Thyroid gland (tissue), 4 donors: ENCODE measurements around the gene NOL12. TPM values are rescaled to one million over a fixed set of nuclear protein-coding genes. Genes with fewer than 3 reads are reported as not detected.
"Not testable (repeated sequence)": the region's sequence is repeated elsewhere in the genome, so short reads cannot be mapped to it uniquely, and the experiment has no call there.

Source experiments
- DNase-seq, 2 donors: peaks; one replicate each; pipeline ENCODE4 v3.0.0-alpha.2; 2019
- H3K27ac ChIP-seq, 3 donors: fragments of 200-600 bp; sonication (generic); 1 replicate in 2 of 3; 2 replicates in 1 of 3; pipeline ENCODE4 v1.5.1; 2016 to 2019; ENCODE audit warnings: mild to moderate bottlenecking in 1 of 3, moderate library complexity in 1 of 3
- H3K27me3 ChIP-seq: fragments of 200-600 bp; sonication (generic); one replicate; pipeline ENCODE4 v1.5.1; 2019
- H3K36me3 ChIP-seq, 2 donors: fragments of 200-600 bp; sonication (generic); one replicate each; pipeline ENCODE4 v1.5.1; 2016 to 2019
- H3K4me1 ChIP-seq, 2 donors: fragments of 200-600 bp; sonication (generic); one replicate each; pipeline ENCODE4 v1.5.1; 2017 to 2019
- H3K4me3 ChIP-seq, 3 donors: fragments of 200-600 bp; sonication (generic); replicated peaks in 1 of 3; 1 replicate in 2 of 3; 2 replicates in 1 of 3; pipeline ENCODE4 v1.5.1; 2016; ENCODE audit warnings: mild to moderate bottlenecking in 1 of 3
- H3K9me3 ChIP-seq: fragments of 200-600 bp; sonication (generic); one replicate; pipeline ENCODE4 v1.5.1; 2017
- POLR2A ChIP-seq, 2 donors: fragments of 450-650 bp; IDR thresholded peaks; one replicate each; pipeline ENCODE4 v1.6.1; 2017; ENCODE audit warnings: antibody characterized with exemption in 2 of 2, mild to moderate bottlenecking in 2 of 2, moderate library complexity in 1 of 2
- WGBS, 2 donors: methylation state at CpG; one replicate each; pipeline ENCODE4 v1.1.5; 2017; 5-methylcytosine and 5-hydroxymethylcytosine counted together
- intact Hi-C: fragments of 100-400 bp; cut with DNase I; formaldehyde crosslinking; loops from one replicate; pipeline ENCODE4 v1.15.1; 2023
- total RNA-seq, 4 donors: library from RNA; depleted of rRNA; stranded (reverse); fragments of >200 nt; gene quantifications; one replicate each; pipeline ENCODE4 v1.2.3, GENCODE V29; 2016
- TF ChIP-seq, protein P1 (sequence below), 6 experiments: fragments of 200-600 bp in 3 of 6; fragments of 450-650 bp in 3 of 6; sonication (generic) in 3 of 6; IDR thresholded peaks; one replicate each; pipeline ENCODE4 v1.5.1; 2016 to 2019; ENCODE audit warnings: antibody characterized with exemption in 6 of 6, mild to moderate bottlenecking in 2 of 6, inconsistent platforms in 1 of 6, moderate library complexity in 1 of 6

Gene NOL12
- total RNA-seq, 4 donors from 2014 or later = 18.7 to 52.6 (median 47.6) TPM

GRCh38 chr22:37690407-37690806 is 4.3 kb downstream of the NOL12 start:
- H3K27ac ChIP-seq = no peak overlapping the region
- H3K4me3 ChIP-seq = no peak overlapping the region
- DNase-seq = no peak
- no peaks in the 10 kb centered on the region for H3K27me3 ChIP-seq
- peaks cover 13 to 16% of the 10 kb centered on the region in 2 donors for H3K4me1 ChIP-seq
- TF ChIP-seq, protein P1, sequence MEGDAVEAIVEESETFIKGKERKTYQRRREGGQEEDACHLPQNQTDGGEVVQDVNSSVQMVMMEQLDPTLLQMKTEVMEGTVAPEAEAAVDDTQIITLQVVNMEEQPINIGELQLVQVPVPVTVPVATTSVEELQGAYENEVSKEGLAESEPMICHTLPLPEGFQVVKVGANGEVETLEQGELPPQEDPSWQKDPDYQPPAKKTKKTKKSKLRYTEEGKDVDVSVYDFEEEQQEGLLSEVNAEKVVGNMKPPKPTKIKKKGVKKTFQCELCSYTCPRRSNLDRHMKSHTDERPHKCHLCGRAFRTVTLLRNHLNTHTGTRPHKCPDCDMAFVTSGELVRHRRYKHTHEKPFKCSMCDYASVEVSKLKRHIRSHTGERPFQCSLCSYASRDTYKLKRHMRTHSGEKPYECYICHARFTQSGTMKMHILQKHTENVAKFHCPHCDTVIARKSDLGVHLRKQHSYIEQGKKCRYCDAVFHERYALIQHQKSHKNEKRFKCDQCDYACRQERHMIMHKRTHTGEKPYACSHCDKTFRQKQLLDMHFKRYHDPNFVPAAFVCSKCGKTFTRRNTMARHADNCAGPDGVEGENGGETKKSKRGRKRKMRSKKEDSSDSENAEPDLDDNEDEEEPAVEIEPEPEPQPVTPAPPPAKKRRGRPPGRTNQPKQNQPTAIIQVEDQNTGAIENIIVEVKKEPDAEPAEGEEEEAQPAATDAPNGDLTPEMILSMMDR (IDR thresholded peaks at IDR 0.05) = no peak
- TF ChIP-seq POLR2A (IDR thresholded peaks at IDR 0.05) = no peak
- no peaks in the 10 kb centered on the region for H3K9me3 ChIP-seq
- H3K36me3 ChIP-seq = peaks cover 35 to 38% of the 10 kb centered on the region in 2 donors
- intact Hi-C loops = no loop called here
- 85 to 91% methylated on average over 3 to 6 of the region's 7 CpGs for WGBS, 2 donors

DNA sequence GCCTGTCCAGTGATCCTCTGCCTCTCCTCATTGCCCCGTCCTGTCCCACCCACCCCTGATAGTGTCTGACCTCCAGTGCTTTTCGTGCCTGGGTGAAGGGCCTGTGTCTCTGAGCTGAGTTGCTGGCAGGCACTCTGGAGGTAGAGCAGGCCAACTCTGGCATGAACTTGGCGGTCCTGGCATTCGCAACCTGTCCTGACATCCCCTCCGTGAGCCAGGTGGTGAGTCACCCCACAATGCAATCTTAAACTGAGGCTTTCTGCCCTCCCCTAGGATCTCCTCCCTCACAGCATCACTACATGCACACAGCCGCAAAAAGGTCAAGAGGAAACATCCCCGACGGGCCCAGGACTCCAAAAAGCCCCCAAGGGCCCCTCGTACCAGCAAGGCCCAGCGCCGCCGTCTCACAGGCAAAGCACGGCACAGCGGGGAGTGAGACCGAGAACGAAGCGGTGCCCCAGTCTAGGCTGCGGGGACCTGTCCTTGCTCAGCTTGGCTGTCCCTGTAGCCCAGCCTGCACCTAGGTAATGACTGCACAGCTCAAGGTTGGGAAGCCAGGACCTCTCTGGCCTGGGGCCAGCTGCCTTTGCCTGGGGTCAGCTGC is 4.9 kb downstream of the NOL12 start:
- whole genome bisulfite sequencing, 2 donors = 97% methylated on average over 15 to 18 of the region's 18 CpGs
- TF ChIP-seq, protein P1 (IDR thresholded peaks at IDR 0.05) = no peak
- no peak for TF ChIP-seq POLR2A (IDR thresholded peaks at IDR 0.05)
- peaks cover 35 to 38% of the 10 kb centered on the region in 2 donors for H3K36me3 ChIP-seq
- intact Hi-C loops = no loop called here
- no peak overlapping the region for H3K27ac ChIP-seq
- DNase-seq = no peak
- no peaks in the 10 kb centered on the region for H3K27me3 ChIP-seq
- no peak overlapping the region for H3K4me3 ChIP-seq
- H3K4me1 ChIP-seq = peaks cover 12 to 13% of the 10 kb centered on the region in 2 donors
- no peaks in the 10 kb centered on the region for H3K9me3 ChIP-seq

GRCh38 chr22:37692627-37693285 is 6.6 kb downstream of the NOL12 start:
- DNase-seq = no peak
- intact Hi-C loops = no loop called here
- Histone ChIP-seq H3K36me3 (peaks cover 35 to 38% of the 10 kb centered on the region in 2 donors), H3K4me1 (peaks cover 4 to 12% of the 10 kb centered on the region in 2 donors), H3K9me3 (no peaks in the 10 kb centered on the region), H3K4me3 (no peak overlapping the region), H3K27me3 (no peaks in the 10 kb centered on the region), H3K27ac (no peak overlapping the region)
- 90 to 93% methylated on average over 10 of the region's 15 CpGs for whole genome bisulfite sequencing, 2 donors
- no peak for TF ChIP-seq POLR2A (IDR thresholded peaks at IDR 0.05)
- TF ChIP-seq, protein P1 (IDR thresholded peaks at IDR 0.05) = no peak

DNA sequence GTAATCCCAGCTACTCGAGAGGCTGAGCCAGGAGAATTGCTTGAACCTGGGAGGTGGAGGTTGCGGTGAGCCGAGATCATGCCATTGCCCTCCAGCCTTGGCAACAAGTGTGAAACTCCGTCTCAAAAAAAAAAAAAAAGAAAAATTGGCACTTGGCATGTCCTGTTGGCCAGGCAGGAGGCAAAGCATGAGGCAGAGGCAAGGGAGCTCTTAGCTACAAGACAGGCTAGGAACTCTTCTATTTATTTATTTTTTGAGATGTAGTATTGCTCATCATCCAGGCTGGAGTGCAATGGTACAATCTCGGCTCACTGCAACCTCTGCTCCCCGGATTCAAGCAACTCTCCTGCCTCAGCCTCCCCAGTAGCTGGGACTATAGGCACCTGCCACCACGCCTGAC is 8.0 kb downstream of the NOL12 start:
- peaks cover 32 to 33% of the 10 kb centered on the region in 2 donors for H3K36me3 ChIP-seq

DNA sequence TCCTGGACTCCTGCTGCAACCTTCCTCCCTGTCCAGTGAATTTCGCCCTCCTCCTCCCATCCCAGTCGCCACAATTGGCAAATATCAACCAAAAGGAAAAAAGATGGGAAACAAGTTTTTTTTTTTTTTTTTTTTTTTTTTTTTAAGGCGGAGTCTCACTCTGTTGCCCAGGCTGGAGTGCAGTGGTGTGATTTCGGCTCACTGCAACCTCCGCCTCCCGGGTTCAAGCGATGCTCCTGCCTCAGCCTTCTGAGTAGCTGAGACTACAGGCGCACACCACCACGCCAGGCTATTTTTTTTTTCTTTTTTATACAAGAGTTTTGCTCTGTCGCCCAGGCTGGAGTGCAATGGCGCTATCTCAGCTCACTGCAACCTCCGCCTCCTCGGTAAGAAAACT is 10.1 kb downstream of the NOL12 start:
- peaks cover 20 to 23% of the 10 kb centered on the region in 2 donors for H3K36me3 ChIP-seq
- H3K9me3 ChIP-seq, H3K27me3 ChIP-seq, H3K4me3 ChIP-seq, H3K4me1 ChIP-seq, DNase-seq, H3K27ac ChIP-seq: not testable (repeated sequence)
- intact Hi-C loops = loop anchor here (5.0 kb wide), 1 partner anchor 41 kb away; no protein-coding TSS in a partner anchor
- 36 to 37% methylated on average over 13 of the region's 13 CpGs for WGBS, 2 donors

More for the DNA sequence above, 8.0 kb downstream of the NOL12 start:
- 94 to 96% methylated on average over 7 of the region's 7 CpGs for WGBS, 2 donors
- DNase-seq, intact Hi-C loops, H3K4me1 ChIP-seq, H3K9me3 ChIP-seq, H3K27me3 ChIP-seq, H3K27ac ChIP-seq, H3K4me3 ChIP-seq: not testable (repeated sequence)
